Osteoblast (primary cell): ENCODE measurements around the gene NFIB. TPM values are rescaled to one million over a fixed set of nuclear protein-coding genes. Genes with fewer than 3 reads are reported as not detected.

Source experiments
- DNase-seq: peaks from one replicate; pipeline ENCODE4 v3.0.0; 2011; ENCODE audit warnings: low spot score, mixed read lengths; ENCODE audit not compliant: insufficient read length; ENCODE audit errors: missing footprints
- H2AFZ ChIP-seq: 2 replicates; pipeline ENCODE4 v1.6.0; 2011; ENCODE audit warnings: mild to moderate bottlenecking, low read length
- H3K27ac ChIP-seq: 2 replicates; pipeline ENCODE4 v1.5.1; 2011; ENCODE audit warnings: mild to moderate bottlenecking, low read depth, low read length, moderate library complexity
- H3K27me3 ChIP-seq: 2 replicates; pipeline ENCODE4 v1.6.0; 2012; ENCODE audit warnings: mild to moderate bottlenecking, control low read depth, inconsistent platforms, low read length, moderate library complexity; ENCODE audit not compliant: insufficient read depth
- H3K36me3 ChIP-seq: 2 replicates; pipeline ENCODE4 v1.5.1; 2011; ENCODE audit warnings: mild to moderate bottlenecking, low read length, control low read depth, moderate library complexity; ENCODE audit not compliant: insufficient read depth
- H3K4me1 ChIP-seq: 2 replicates; pipeline ENCODE4 v1.5.1; 2011; ENCODE audit warnings: mild to moderate bottlenecking, low read length, control low read depth, moderate library complexity; ENCODE audit not compliant: insufficient read depth
- H3K4me2 ChIP-seq: 2 replicates; pipeline ENCODE4 v1.6.0; 2011; ENCODE audit warnings: mild to moderate bottlenecking, low read length; ENCODE audit not compliant: insufficient read depth
- H3K4me3 ChIP-seq: fragments of 200-600 bp; sonication (generic); 3 replicates; pipeline ENCODE4 v1.5.1; 2012; ENCODE audit warnings: mild to moderate bottlenecking, low read length, inconsistent platforms; ENCODE audit not compliant: insufficient read depth
- H3K79me2 ChIP-seq: 2 replicates; pipeline ENCODE4 v1.6.0; 2012; ENCODE audit warnings: mild to moderate bottlenecking, low read length, control low read depth, inconsistent platforms; ENCODE audit not compliant: insufficient read depth
- H3K9me3 ChIP-seq: 2 replicates; pipeline ENCODE4 v1.5.1; 2011; ENCODE audit warnings: low read depth, low read length, control low read depth
- H4K20me1 ChIP-seq: 2 replicates; pipeline ENCODE4 v1.6.0; 2012; ENCODE audit warnings: mild to moderate bottlenecking, low read length, control low read depth; ENCODE audit not compliant: insufficient read depth
- CTCF ChIP-seq: IDR thresholded peaks from 2 replicates; pipeline ENCODE4 v1.5.1; 2011; ENCODE audit warnings: mild to moderate bottlenecking, low read depth, low read length, moderate library complexity; ENCODE audit errors: extremely low read depth
- total RNA-seq: library from RNA; depleted of rRNA; stranded (reverse); fragments of >200 nt; gene quantifications from 2 replicates; pipeline ENCODE4 v1.2.3, GENCODE V29; 2012

NFIB gene
- total RNA-seq = 21.0 and 26.2 TPM in 2 replicates

GRCh38 chr9:14313951-14314423, at the start of gene NFIB:
NFIB (minus strand) TSS chr9:14314141; CDS start chr9:14313511, 630 bp downstream.
- no peak for TF ChIP-seq CTCF
- Histone ChIP-seq H3K27ac (peak within 1 kb of the TSS; percentile 88), H4K20me1 (peaks cover 16% of the 10 kb centered on the region), H2AFZ (peak within 1 kb of the TSS; percentile 86), H3K79me2 (peaks cover 45% of the 10 kb centered on the region), H3K36me3 (no peaks in the 10 kb centered on the region), H3K27me3 (no peaks in the 10 kb centered on the region), H3K4me2 (peak within 1 kb of the TSS; percentile 98), H3K9me3 (no peaks in the 10 kb centered on the region), H3K4me1 (peaks cover 29% of the 10 kb centered on the region), H3K4me3 (peak within 1 kb of the TSS; percentile 94)
- DNase-seq = peak; percentile 95

GRCh38 chr9:14362175-14362574, 48.2 kb upstream of the NFIB start:
- Histone ChIP-seq H2AFZ (no peak overlapping the region), H3K36me3 (no peaks in the 10 kb centered on the region), H3K4me1 (peaks cover 49% of the 10 kb centered on the region), H3K79me2 (no peaks in the 10 kb centered on the region), H3K27me3 (peaks cover 7% of the 10 kb centered on the region), H3K4me2 (peak overlapping the region; percentile 20), H3K9me3 (no peaks in the 10 kb centered on the region), H3K27ac (peak overlapping the region; percentile 41), H3K4me3 (no peak overlapping the region), H4K20me1 (no peaks in the 10 kb centered on the region)
- peak; percentile 74 for DNase-seq
- no peak for TF ChIP-seq CTCF

- Histone ChIP-seq H2AFZ (no peak overlapping the region), H3K27me3 (peaks cover 17% of the 10 kb centered on the region), H3K4me1 (peaks cover 42% of the 10 kb centered on the region), H3K4me3 (no peak overlapping the region), H4K20me1 (no peaks in the 10 kb centered on the region), H3K9me3 (no peaks in the 10 kb centered on the region), H3K4me2 (no peak overlapping the region), H3K36me3 (no peaks in the 10 kb centered on the region), H3K79me2 (no peaks in the 10 kb centered on the region), H3K27ac (no peak overlapping the region)
- no peak for TF ChIP-seq CTCF
- DNase-seq = peak; percentile 77
These were observed 47.1 kb upstream of the NFIB start for GRCh38 chr9:14361074-14361473.

- DNase-seq = peak; percentile 58
- Histone ChIP-seq H3K36me3 (no peaks in the 10 kb centered on the region), H4K20me1 (no peaks in the 10 kb centered on the region), H3K4me3 (no peak overlapping the region), H3K27ac (no peak overlapping the region), H2AFZ (no peak overlapping the region), H3K4me2 (peak overlapping the region; percentile 6), H3K4me1 (peaks cover 30% of the 10 kb centered on the region), H3K27me3 (peaks cover 37% of the 10 kb centered on the region), H3K79me2 (no peaks in the 10 kb centered on the region), H3K9me3 (no peaks in the 10 kb centered on the region)
- TF ChIP-seq CTCF = no peak
These were observed 44.6 kb upstream of the NFIB start for GRCh38 chr9:14358523-14358922.
